GM04504 (cell line): ENCODE results near the gene ASMTL.
"Not testable (repeated sequence)": the region's sequence is repeated elsewhere in the genome, so short reads cannot be mapped to it uniquely, and the experiment has no call there.

Experiments used
- DNase-seq: peaks from one replicate; pipeline ENCODE4 v3.0.0-alpha.2; 2012; ENCODE audit warnings: low read depth

Gene ASMTL

DNA sequence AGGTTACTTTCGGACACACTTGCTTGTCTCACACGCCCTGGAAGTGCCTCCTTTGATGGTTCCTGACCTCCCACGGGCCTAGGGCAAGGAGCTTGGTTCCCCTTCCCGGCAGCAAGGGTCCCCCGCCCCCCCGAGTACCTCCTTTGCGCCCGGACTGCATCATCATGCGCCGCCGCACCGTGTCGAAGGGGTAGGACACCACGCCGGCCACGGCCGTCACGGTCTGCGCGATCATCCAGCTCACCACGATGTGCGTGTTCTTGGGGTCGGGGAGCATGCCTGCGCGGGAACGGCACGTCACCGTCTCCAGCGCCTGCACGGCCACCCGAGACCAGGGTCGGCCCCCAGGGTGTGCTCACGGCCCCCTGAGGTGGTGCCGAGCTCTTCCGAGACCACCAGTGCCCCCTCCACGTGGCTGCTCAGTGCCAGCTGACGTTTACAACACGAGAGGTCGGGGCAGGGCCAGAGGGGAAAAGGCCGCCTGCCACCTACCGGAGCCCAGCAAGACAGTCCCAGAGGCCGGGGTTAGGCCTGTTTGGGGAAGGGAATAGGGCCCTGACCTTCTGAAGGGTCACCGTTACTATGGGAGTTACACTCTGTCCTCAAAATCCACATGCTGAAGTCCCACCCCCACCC lies 65.5 kb downstream of the ASMTL start:
- no peak for DNase-seq

DNA sequence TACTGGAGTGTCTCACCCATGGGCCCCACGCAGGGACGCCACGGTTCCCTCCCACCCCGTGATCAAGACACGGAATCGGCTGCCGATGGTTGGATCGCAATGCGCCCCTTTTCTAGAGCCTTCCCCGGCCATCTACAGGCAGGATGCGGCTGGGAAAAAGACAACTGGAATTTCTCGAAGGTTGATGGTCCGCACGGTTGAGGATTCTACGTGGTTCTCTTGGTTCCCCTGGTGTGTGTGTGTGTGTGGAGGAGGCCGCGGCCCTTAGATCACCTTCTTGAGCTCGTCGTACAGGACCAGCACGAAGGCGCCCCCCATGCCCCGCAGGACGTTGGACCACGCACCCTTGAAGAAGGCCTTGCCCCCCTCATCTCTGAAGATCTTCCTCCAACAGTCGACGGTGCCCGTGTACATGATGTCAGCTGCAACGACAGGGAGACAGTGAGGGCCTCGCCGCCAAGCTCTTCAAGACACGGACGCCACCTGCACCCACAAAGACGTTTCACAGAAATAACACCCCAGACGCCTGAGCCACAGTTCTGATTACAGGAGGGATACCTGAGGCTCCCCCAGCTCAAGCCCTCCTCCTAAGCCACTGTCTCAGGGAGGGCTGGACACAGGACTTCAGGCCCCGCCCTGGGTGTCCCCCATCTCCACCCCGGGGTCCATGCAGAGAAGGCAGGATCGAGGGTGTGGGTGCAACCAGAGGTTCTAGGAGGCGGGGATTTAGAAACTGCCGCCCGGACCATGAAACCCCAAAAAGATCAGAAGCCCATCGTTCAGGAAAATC lies 66.2 kb downstream of the ASMTL start:
- no peak for DNase-seq

DNA sequence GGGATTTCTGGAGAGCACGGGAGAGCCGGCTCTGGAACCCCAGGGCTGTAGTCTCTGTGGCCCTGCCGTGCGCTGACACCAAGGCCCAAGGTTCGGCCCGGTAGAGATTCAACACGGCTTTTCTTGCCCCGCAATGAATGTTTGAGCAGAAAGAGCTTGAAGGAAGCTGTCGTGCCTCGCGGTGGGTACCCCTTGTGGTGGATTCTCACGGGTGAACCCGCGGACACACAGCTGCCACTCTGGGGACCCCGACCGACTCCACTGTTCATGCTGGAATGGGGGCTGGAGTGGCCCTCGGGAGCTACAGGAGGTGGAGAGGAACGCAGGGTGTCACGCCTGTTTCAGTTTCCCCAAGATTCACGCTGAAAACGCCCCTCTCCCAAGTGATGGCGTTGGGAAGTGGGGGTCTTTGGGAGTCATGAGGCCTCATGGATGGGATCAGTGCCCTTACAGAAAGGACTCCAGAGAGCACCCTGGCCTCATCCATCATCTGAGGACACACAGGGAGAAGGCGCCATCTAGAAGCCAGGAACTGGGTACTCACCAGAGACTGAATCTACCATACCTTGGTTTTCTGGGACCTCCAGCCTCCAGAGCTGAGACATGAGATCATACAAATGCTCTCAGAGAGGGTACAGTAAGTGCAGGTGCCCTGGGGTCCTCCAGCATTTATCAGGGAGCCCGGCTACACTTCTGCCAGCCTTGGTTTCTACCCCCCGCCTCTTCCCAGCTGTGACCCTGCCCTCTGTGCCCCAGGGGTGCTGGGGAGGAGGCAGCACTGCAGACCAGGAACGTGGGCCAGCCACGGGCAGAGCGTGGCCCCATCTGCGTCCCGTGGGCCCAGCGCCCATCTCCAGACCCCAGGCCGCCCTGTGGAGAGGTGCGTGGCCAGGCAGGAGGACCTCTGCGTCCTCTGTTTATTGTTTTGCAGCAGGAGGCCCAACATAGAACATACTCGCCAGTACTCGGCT lies 67.2 kb downstream of the ASMTL start:
- no peak for DNase-seq

DNA sequence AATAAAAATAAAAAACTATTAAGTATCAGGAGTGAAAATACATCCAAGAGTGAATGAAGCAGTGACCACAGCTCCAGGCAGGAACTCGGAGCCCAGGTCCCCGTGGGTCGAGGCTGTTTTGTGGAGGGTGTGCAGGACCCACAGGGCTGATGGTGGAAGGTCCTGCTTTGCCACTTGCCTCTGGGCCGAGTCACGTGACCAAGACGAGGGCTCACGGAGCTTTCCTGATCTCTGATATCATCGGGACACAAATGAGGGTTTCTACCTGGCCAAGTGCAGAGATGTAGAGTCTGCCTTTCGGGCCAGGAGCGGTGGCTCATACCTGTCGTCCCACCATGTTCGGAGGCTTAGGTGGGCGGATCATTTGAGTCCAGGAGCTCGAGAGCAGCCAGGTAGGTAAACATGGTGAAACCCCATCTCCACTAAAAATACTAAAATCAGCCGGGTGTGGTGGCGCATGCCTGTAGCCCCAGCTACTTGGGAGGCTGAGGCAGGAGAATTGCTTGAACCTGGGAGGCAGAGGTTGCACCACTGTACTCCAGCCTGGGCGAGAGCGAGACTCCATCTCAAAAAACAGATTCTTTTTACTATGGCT lies 68.0 kb downstream of the ASMTL start:
- DNase-seq: no peak

DNA sequence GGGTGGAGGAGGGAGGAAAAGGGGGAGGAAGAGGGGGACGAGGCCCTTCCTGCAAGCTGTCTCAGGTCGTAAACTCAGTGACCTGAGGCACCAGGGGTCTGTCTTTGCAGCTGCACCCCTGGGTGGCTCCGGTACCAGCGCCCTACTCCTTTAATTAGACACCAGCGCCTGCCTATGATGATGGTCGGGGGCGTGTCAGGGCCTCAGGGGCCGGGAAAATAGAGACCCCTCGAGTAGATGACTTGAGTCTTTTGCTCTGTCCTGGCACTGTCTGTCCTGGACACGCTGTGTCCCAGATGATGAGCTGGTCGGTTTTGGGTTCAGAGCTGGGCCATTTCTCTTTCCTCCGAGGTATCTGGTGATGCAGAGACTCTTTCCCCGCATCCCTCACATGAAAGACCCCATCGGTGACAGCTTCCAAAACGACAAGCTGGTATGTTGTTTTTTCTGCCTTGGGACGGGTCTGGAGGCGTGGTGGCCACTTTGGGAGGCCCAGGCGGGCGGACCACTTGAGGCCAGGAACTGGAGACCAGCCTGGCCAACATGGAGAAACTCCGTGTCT lies 72.0 kb downstream of the ASMTL start:
- no peak for DNase-seq

DNA sequence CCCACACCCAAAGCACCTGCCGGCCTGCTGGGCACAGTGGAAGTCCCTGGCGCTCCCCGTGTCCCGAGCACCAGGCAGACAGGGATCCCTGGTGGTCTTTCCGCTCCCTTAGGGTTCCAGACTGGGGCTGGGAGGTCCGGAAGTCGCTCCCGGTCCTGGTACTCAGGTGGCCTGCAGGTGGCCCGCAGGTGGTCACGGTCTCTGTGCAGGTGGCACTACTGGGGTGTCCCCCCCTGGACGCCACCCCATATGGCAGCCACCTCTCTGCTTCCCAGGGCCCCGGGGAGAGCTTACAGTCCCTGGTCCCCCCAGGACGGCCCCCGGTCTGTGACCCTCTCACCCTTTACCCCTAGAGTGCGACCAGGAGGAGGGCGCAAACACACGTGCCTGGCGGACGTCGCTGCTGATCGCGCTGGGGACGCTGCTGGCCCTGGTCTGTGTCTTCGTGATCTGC lies 74.4 kb downstream of the ASMTL start:
- DNase-seq: no peak

DNA sequence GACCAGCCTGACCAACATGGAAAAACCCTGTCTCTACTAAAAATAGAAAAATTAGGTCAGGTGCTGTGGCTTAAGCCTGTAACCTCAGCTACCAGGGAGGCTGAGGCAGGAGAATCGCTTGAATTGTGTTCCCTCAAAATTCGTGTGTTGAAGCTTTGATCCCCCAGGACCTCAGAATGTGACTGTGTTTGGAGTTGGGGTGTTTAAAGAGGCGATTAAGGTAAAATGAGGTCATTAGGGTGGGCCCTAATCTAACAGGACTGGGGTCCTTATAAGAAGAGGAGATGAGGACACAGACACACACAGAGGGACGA lies 84.4 kb downstream of the ASMTL start:
- DNase-seq: no peak

DNA sequence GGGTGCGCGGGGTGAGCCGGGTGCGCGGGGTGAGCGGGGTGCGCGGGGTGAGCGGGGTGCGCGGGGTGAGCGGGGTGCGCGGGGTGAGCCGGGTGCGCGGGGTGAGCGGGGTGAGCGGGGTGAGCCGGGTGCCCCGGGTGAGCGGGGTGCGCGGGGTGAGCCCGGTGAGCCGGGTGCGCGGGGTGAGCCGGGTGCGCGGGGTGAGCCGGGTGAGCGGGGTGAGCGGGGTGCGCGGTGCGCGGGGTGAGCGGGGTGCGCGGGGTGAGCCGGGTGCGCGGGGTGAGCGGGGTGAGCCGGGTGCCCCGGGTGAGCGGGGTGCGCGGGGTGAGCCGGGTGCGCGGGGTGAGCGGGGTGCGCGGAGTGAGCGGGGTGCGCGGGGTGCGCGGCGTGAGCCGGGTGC lies 86.3 kb downstream of the ASMTL start:
- DNase-seq: not testable (repeated sequence)

DNA sequence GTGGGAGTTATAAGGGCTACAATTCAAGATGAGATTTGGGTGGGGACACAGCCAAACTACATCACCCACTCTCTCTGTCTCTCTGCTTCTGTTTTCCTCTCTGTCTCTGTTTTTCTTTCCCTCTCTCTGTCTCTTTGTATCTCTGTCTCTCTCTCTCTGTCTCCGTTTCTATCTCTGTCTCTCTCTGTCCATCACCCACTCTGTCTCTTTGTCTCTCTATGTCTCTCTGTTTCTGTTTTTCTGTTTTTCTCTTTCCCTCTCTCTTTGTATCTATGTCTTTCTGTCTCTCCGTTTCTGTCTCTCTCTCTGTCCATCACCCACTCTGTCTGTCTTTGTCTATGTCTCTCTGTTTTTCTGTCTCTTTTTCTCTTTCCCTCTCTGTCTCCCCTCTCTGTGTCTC lies 90.8 kb downstream of the ASMTL start:
- no peak for DNase-seq

DNA sequence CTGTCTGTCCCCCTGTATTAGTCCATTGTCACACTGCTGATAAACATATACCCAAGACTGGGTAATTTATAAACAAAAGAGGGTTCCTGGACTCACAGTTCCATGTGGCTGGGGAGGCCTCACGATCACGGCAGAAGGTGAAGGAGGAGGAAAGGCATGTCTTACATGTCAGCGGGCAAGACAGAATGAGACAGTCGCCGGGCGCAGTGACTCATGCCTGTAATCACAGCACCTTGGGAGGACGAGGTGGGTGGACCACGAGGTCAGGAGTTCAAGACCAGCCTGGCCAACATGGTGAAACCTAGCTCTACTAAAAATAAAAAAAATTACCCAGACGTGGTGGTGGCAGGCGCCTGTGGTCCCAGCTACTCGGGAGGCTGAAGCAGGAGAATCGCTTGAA lies 91.4 kb downstream of the ASMTL start:
- DNase-seq: no peak

DNA sequence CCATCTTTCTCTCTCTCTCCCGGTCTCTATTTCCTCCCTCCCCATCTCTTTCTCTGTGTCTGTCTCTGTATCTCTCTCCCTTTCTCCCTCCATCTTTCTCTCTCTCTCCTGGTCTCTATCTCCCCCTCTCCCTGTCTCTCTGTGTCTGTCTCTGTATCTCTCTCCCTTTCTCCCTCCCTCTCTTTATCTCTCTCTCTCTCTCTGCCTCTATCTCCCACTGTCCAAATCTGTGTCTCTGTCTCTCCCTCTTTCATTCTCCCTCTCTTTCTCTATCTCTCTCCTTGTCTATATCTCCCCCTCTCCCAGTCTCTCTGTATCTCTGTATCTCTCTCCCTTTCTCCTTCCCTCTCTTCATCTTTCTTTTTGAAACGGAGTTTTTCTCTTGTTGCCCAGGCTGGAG lies 92.5 kb downstream of the ASMTL start:
- no peak for DNase-seq

DNA sequence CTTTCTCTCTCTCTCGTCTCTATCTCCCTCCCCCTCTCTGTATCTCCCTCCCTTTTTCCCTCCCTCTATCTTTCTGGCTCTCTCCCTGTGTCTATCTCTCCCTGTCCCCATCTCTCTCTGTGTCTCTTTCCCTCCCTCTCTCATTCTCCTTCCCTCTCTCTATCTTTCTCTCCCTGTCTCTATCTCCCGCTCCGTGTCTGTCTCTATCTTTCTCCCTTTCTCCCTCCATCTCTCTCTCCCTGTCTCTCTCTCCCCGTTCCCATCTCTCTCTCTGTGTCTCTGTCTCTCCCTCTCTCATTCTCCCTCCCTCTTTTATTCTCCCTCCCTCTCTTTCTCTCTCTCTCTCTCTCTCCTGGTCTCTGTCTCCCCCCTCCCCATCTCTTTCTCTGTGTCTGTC lies 93.2 kb downstream of the ASMTL start:
- no peak for DNase-seq

DNA sequence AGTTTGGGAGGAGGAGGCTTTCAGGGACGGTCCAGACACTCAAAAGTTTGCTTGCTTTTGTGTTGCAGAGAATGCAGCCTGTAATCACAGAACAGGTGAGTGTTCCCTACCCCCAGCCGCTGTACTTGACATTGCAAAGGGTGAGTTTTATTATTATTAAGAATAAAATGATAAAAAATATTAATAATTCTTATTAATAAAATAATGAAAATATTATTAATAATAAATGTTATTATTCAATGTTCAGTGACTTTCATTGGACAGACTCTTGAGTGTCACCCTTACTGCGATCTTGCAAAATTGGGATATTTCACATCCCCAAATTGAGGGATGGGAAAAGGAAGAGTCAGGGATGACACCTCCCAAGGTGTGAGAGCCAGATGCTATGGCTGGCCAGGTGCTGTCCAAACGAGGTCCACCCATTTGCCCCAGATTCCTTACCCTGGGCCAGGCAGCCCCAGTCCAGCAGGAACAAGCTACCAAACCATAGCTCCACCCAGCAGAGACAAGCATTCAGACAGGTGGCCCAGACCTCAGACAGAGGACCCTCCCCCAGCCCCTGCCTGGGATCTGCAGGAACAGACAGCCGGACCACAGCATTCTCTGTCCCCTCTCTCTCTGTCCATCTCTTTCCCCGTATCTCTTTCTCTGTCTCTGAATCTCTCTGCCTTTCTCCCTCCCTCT lies 93.8 kb downstream of the ASMTL start:
- no peak for DNase-seq

DNA sequence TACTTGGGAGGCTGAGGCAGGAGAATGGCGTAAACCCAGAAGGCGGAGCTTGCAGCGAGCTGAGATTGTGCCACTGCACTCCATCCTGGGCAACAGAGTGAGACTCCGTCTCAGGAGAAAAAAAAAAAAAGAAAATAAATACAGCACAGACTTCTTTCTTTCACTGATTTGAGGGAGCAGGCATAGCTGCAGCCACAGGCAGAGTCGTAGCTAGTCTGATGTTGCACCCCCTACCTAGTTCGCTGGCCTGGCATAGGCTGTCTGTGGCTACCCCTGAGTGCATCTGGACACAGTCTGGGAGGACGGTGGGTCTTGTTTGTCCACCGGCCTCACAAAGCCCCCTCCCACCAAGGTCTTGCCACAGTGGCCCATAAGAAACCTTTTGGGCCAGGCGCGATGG lies 94.7 kb downstream of the ASMTL start:
- no peak for DNase-seq

DNA sequence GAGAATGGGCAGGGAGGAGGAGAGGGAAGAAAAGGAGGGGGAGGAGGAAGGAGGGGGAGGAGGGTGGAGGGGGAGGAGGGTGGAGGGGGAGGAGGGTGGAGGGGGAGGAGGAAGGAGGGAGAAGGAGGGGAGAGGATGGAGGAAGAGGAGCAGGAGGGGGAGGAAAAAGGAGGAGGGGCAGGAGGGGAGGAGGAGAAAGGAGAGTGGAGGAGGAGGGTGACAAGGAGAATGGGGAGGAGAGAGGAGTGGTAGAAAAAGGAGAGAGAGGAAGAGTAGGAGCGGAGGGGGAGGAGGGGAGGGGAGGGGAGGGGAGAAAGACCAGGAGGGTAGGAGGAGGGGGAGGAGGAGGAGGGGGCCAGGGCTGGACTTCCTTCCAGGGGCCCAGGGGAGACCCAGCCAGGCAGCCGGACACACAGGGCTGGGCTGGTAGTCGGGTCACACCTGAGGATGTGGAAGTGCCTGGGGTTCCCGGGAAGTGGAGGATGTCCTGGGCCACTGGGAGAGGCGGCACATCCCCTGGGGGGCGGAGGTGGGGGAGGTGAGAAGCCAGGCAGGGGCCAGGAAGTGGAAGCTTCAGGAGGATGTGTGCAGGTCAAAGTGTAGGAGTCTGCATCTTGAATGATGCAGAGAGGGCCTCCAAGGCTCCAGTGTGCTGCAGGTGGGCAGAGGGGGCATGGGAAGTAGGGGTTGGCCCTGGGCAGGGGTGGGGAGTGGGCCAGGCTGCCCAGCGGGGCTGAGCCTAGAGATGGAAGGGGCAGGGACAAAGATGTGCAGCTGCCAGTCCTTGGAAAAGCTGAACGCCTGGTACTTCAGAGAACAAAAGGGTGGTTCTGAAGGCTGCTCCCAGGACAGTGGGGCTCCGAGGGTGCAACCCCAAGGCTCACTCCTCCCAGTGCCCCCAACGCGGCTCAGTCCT lies 97.3 kb downstream of the ASMTL start:
- DNase-seq: no peak

DNA sequence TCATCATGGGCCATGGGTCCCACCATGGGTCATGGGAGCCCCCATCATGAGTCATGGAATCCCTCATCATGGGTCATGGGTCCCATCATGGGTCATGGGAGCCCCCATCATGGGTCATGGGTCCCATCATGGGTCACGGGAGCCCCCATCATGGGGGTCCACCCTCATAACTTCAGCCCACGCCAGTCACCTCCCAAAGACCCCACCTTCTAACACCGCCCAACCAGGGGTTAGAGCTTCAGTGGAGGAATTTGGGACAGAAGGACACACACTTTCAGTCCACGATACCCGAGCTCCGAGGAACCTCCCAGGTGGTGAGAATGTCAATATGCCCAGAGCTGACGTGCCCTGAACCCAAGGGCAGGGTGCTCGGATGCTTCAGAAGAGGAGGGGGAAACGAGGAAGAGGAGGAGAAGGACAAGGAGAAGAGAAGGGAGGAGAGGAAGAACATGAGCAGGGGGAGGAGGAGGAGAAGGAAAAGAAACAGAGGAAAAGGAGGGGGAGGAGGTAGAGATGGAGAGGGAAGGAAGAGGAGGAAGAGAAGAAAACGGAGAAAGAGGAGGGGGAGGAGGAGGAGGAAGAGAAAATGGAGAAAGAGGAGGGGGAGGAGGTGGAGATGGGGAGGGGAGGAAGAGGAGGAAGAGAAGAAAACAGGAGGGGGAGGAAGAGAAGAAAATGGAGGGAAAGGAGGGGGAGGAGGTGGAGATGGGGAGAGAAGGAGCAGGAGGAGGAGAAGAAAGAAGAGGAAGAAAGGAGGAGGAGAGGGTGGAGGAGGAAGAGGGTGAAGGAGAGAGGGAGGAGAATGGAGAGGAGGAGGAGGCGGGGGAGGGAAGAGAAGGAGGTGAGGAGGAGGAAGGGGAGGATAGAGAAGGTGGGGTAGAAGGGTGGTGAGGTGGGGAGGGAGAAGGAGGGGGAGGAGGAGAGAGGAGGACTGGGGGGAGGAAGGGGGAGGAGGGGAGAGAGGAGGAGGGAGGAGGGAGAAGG lies 98.4 kb downstream of the ASMTL start:
- no peak for DNase-seq
